Measurements from ENCODE around the gene TMPRSS7. TPM values are rescaled to one million over a fixed set of nuclear protein-coding genes. Genes with fewer than 3 reads are reported as not detected.

Gene TMPRSS7
- total RNA-seq, 1 donor from 2014 or later, result not detected

DNA sequence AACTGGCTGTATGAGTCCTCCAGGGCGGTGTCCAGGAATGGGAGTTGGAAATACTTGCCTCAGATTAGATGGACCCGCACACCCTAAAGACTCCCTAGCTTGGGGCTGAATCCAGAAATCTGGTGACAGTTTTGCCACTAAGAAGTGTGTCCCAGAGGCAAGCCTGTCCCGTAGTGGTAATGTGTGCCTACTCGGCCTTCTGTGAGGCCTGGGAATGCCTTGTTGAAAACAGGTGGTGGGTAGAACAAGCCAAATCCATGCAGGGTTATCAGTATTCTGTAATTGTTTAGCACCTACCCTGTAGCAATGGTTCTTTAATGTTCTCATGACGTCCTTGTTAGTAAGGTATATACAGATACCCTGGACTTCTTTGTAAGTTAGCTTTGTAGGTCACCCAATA is 53.2 kb downstream of the TMPRSS7 start:
- no peaks in the 10 kb centered on the region for H3K27me3 Mint-ChIP-seq
- DNase-seq, result no peak
- peak overlapping the region; percentile 93 for H3K4me3 Mint-ChIP-seq
- peaks cover 55% of the 10 kb centered on the region for H3K4me1 Mint-ChIP-seq
- intact Hi-C loops (cut with micrococcal nuclease), result loop anchor here (2.0 to 5.0 kb wide), 2 partner anchors 45 to 105 kb away; partner anchors contain the start of gene GCSAM
- H3K36me3 Mint-ChIP-seq (ENCODE audit: low read depth), result peaks cover 6% of the 10 kb centered on the region
- H3K9me3 Mint-ChIP-seq, result no peaks in the 10 kb centered on the region
- H3K27ac Mint-ChIP-seq, result peak overlapping the region; percentile 15

DNA sequence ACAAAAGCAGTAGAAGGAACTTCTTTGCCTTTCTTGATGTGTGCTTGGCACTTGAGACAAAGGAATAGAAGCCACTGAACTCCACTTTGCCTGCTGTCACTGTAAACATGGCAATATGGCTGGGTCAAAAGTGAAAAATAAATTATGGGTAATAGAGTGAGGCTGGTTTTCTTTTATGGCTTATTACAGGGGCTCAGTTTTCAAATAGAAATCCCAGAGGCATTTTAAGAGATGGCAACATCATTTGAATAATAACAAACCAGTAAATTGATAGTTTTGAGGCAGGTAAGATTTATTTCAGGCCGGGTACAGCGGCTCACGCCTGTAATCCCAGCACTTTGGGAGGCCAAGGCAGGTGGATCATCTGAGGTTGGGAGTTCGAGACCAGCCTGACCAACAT is 54.4 kb downstream of the TMPRSS7 start:
- no peak overlapping the region for H3K27ac Mint-ChIP-seq
- no peak for DNase-seq
- peaks cover 63% of the 10 kb centered on the region for H3K4me1 Mint-ChIP-seq
- H3K9me3 Mint-ChIP-seq, result no peaks in the 10 kb centered on the region
- no peak overlapping the region for H3K4me3 Mint-ChIP-seq
- peaks cover 11% of the 10 kb centered on the region for H3K36me3 Mint-ChIP-seq (ENCODE audit: low read depth)
- intact Hi-C loops (cut with micrococcal nuclease), result loop anchor here (5.0 kb wide), 1 partner anchor 107 kb away; no protein-coding TSS in a partner anchor
- H3K27me3 Mint-ChIP-seq, result no peaks in the 10 kb centered on the region

DNA sequence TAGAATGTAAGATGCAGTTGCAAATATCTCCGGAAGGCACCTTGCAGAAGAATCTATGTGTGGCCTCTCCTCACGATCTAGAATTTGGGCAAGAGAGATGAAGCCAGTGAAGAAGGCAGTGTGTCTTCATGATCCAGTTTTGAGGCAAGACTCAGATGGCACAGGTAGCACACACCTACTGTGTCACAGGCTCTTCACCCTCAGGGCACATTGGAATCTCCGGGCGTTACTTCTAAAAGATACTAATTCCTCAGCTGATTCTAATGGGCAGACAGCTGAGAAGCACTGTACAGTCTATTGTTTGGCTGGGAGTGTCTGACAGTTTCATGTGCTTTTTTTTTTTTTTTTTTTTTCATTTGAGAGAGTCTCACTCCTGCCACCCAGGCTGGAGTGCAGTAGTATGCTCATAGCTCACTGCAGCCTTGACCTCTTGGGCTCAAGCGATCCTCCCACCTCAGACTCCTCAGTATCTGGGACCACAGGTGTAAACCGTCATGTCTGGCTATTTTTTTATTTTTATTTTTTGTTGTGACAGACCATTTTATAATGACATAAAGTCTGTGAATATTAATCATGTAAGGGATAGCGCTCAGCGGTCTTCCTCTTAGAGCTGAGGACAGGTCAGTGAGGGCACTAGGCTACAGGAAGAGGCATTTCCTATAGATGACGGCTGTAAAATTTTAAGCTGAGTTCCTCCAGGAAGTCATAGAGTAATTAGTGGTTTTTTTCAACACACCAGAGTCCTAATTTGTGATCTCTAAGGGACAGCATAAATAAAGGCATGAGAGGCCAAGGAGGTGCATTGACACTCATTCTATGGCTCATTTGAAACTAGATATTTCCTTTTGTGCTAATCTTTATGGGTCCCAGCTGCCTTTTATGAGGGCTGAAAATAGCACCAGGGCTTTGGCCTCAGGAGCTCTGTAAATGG is 55.7 kb downstream of the TMPRSS7 start:
- H3K36me3 Mint-ChIP-seq (ENCODE audit: low read depth), result peaks cover 16% of the 10 kb centered on the region

DNA sequence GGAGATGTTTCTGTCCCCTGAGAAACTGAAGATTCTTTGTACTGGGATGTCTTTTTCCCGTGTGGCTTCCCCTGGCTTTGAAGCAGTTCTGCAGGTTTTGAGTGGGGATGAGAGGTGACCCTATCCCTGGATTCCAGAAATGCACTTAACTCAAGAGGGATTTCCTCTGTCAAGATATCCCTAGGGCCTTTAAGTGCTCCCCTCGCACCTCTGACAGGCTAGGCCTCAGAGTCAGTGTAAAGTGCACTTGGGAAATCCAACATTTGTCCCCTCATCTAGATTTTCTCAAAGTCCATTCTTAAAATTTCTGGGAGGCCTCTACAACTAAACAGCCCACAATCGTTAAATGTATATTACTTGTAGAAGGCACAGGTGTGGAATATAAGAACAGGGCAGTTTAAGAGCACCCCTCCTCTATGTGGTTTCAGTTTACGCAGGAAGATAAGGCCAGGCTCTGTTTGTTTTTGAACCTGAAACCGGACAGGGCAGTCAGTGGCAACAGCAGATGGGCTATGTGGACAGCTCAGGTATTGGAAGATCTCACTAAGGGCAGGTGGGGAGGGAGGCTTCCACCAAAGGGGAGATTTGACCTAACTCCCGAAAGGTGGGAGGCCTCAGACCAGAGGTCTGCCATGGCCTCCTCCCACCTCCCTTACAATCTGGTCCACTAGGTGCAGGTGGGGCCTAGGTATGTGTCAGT is 56.5 kb downstream of the TMPRSS7 start:
- intact Hi-C loops (cut with micrococcal nuclease), result no loop called here
- no peaks in the 10 kb centered on the region for H3K9me3 Mint-ChIP-seq
- no peak overlapping the region for H3K27ac Mint-ChIP-seq

More for the DNA sequence above, 55.7 kb downstream of the TMPRSS7 start:
- Mint-ChIP-seq H3K9me3 (no peaks in the 10 kb centered on the region), H3K27me3 (no peaks in the 10 kb centered on the region), H3K4me1 (peaks cover 59% of the 10 kb centered on the region), H3K27ac (peak overlapping the region; percentile 53), H3K4me3 (no peak overlapping the region)
- DNase-seq, result no peak
- intact Hi-C loops (cut with micrococcal nuclease), result loop anchor here (5.0 kb wide), 1 partner anchor 108 kb away; no protein-coding TSS in a partner anchor

DNA sequence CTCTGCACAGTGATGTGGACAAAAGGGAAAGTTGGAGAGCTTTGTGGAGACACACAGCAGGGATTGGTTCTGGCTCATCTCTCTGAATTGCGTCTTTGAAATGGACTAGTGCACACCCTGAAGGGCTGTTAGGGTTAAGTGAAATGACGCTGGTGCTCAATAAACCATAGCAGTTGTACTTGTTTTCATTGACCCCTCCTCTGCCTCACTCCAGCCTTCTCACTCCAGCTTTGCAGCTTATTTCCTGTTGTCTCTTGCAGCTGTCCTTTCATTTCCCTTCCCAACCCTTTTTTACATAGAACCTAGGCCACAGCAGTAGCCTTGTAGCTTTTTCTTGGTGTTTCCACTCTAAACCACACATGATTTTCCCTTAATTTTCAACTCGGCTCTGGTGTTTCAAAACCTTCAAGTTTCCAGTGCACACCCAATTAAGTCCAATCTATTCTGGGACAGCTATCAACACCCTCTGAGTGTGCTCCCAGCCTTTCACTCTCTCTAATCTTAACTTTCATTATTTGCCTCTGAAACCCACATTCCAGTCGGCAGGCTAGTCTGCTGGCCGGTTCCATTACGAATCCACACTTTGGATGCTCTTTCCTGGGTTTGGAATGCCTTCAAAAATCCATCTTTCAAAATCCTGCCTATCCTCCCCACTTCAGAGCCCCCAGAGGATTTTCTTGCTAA is 58.1 kb downstream of the TMPRSS7 start:
- no peaks in the 10 kb centered on the region for H3K27me3 Mint-ChIP-seq
- intact Hi-C loops (cut with micrococcal nuclease), result no loop called here
- H3K4me3 Mint-ChIP-seq, result peak overlapping the region; percentile 63
- peaks cover 29% of the 10 kb centered on the region for H3K36me3 Mint-ChIP-seq (ENCODE audit: low read depth)
- DNase-seq, result no peak
- H3K27ac Mint-ChIP-seq, result peak overlapping the region; percentile 12
- H3K9me3 Mint-ChIP-seq, result no peaks in the 10 kb centered on the region
- peaks cover 59% of the 10 kb centered on the region for H3K4me1 Mint-ChIP-seq

More for the DNA sequence above, 56.5 kb downstream of the TMPRSS7 start:
- H3K4me1 Mint-ChIP-seq, result peaks cover 62% of the 10 kb centered on the region
- DNase-seq, result no peak
- H3K36me3 Mint-ChIP-seq (ENCODE audit: low read depth), result peaks cover 23% of the 10 kb centered on the region
- no peaks in the 10 kb centered on the region for H3K27me3 Mint-ChIP-seq
- no peak overlapping the region for H3K4me3 Mint-ChIP-seq

DNA sequence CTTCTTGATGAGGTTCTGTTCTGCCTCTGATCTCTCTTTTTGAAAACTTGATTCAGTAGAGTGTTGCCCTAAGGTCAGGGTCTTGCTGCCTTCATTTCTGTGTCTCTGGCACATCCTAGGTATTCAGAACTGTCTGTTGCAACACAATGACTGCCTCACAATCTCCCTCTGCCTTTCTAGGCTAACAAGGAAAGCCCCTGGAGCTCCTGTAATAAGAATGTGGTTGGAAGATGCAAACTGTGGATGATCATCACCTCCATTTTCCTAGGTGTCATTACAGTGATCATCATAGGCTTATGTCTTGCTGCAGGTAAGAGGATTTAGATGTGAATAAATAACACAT is 58.6 kb downstream of the TMPRSS7 start:
- no peaks in the 10 kb centered on the region for H3K27me3 Mint-ChIP-seq
- peaks cover 59% of the 10 kb centered on the region for H3K4me1 Mint-ChIP-seq
- DNase-seq, result no peak
- peak overlapping the region; percentile 12 for H3K27ac Mint-ChIP-seq
- H3K9me3 Mint-ChIP-seq, result no peaks in the 10 kb centered on the region
- intact Hi-C loops (cut with micrococcal nuclease), result no loop called here
- peak overlapping the region; percentile 63 for H3K4me3 Mint-ChIP-seq
- H3K36me3 Mint-ChIP-seq (ENCODE audit: low read depth), result peaks cover 30% of the 10 kb centered on the region

DNA sequence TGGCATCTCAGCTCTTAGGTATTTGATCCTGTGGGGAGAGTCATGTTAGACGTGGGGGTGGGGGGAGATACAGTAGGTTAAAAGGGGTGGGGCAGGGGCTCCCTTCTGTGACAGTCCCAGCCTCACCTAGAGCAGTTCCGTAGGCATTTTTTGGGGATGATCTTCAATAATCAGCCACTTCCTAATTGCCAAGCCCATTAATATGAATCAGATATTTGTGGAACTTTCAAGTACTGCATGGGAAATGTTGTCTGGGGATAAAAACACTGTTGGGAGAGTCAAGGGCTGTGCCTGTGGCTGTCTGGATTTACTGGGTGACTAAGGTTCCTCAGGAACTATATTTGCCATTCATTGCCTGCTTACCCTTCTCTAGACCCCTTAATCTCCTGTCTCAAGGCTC is 61.2 kb downstream of the TMPRSS7 start:
- Mint-ChIP-seq H3K4me1 (peaks cover 42% of the 10 kb centered on the region), H3K9me3 (no peaks in the 10 kb centered on the region), H3K36me3 (ENCODE audit: low read depth) (peaks cover 31% of the 10 kb centered on the region), H3K4me3 (no peak overlapping the region), H3K27me3 (no peaks in the 10 kb centered on the region), H3K27ac (no peak overlapping the region)
- no peak for DNase-seq
- intact Hi-C loops (cut with micrococcal nuclease), result no loop called here

DNA sequence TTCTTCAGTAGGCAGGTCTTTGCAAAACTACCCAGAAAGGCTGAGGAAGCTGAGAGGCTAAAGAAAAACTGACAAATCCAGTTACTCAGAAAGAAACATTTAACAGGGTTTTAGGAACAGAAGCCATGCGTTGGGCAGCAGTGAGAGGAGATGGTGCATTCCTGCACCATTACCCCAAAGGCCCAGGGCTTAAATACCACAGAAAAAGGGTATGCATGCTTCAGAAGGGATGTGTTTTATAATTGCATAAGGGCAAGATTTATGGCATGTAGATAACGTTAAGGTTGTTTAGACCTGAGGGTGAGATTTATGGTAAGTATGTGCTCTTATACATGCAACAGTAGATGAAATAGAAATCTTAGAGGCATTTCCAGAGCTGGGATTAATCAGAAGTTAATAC is 61.6 kb downstream of the TMPRSS7 start:
- intact Hi-C loops (cut with micrococcal nuclease), result no loop called here
- Mint-ChIP-seq H3K27ac (no peak overlapping the region), H3K36me3 (ENCODE audit: low read depth) (peaks cover 31% of the 10 kb centered on the region), H3K4me1 (peaks cover 37% of the 10 kb centered on the region), H3K27me3 (no peaks in the 10 kb centered on the region), H3K9me3 (no peaks in the 10 kb centered on the region), H3K4me3 (no peak overlapping the region)
- DNase-seq, result no peak

DNA sequence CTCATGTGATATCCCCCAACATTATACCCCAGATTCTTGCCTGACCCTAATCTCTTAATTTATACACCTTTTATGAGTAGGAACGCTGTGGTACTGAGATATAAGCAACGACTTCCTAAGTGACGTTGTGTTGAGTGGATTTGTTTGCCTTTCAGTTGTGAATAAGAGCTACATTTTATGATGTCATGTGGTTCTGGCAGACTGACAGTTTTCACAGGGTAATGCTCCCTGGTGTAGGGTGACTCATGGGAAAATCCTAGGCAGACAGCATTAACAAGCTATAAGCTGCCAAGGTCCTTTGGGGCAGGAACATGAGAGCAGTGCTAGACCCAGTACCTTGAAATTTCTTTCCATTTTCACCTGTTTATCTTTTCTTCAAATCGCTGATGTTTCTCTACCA is 62.8 kb downstream of the TMPRSS7 start:
- no peak for DNase-seq
- Mint-ChIP-seq H3K36me3 (ENCODE audit: low read depth) (peaks cover 31% of the 10 kb centered on the region), H3K4me1 (peaks cover 39% of the 10 kb centered on the region), H3K4me3 (no peak overlapping the region), H3K27me3 (no peaks in the 10 kb centered on the region), H3K27ac (peak overlapping the region; percentile 72), H3K9me3 (no peaks in the 10 kb centered on the region)
- intact Hi-C loops (cut with micrococcal nuclease), result no loop called here

DNA sequence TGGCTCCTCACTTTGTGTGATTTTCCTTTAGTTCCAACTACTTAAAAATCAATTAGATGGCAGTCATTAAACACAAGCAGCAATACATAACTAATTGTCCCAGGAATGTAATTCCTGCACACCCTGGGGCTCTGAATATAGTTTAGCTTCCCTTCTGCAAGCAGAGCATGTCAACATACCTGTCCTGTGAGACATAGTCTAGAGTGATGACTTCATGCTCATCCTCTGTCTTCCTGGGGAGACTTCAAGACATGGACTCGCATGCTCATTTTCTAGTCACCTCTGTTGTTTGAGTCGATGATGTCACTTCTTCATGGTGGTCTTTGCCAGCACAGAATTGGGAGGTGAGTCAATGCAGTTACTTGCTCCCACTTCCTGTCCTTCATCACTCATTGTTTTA is 67.4 kb downstream of the TMPRSS7 start:
- Mint-ChIP-seq H3K36me3 (ENCODE audit: low read depth) (peaks cover 19% of the 10 kb centered on the region), H3K27ac (no peak overlapping the region), H3K4me1 (peaks cover 18% of the 10 kb centered on the region), H3K27me3 (no peaks in the 10 kb centered on the region), H3K4me3 (no peak overlapping the region), H3K9me3 (no peaks in the 10 kb centered on the region)
- intact Hi-C loops (cut with micrococcal nuclease), result no loop called here
- no peak for DNase-seq

DNA sequence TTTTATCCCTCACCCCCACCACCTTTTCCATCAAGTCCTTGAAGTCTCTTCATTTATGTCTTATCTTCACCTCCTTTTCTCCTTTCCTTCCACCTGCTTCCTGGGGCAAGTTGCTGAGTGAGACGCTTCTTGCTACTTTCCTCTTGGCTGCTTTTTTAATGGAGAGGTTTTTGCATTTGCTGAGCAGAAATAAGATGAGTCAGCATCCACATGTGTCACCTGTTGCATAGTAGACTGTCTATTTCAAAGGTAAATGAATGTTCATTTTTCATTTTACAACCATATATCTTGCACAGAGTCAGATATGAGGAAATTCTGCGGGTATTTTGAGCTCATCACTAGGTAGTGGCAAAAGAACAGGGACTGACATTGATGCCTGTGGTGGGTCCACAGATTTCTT is 70.2 kb downstream of the TMPRSS7 start:
- Mint-ChIP-seq H3K4me1 (peaks cover 10% of the 10 kb centered on the region), H3K4me3 (no peak overlapping the region), H3K27me3 (no peaks in the 10 kb centered on the region), H3K27ac (no peak overlapping the region), H3K36me3 (ENCODE audit: low read depth) (peaks cover 15% of the 10 kb centered on the region), H3K9me3 (no peaks in the 10 kb centered on the region)
- DNase-seq, result no peak
- intact Hi-C loops (cut with micrococcal nuclease), result no loop called here

DNA sequence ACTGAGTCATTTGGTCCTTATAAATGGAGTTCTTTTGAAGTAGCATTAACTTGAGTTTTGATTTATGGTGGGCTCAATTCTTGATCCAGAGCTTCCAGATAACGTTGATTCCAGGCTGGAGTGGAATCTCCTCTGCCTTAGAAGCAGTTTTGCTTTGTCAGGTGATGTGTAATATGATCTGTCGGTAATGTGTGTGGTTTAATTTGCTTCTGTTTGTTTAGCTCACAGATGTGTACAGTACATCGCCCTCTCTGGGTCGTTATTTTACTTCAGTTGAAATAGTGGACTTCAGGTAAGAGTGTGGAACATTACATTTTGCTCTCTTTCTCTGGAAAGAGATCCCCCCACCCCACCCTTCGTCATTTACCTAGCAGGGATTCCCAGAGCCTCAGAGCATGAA is 74.8 kb downstream of the TMPRSS7 start:
- intact Hi-C loops (cut with micrococcal nuclease), result no loop called here

DNA sequence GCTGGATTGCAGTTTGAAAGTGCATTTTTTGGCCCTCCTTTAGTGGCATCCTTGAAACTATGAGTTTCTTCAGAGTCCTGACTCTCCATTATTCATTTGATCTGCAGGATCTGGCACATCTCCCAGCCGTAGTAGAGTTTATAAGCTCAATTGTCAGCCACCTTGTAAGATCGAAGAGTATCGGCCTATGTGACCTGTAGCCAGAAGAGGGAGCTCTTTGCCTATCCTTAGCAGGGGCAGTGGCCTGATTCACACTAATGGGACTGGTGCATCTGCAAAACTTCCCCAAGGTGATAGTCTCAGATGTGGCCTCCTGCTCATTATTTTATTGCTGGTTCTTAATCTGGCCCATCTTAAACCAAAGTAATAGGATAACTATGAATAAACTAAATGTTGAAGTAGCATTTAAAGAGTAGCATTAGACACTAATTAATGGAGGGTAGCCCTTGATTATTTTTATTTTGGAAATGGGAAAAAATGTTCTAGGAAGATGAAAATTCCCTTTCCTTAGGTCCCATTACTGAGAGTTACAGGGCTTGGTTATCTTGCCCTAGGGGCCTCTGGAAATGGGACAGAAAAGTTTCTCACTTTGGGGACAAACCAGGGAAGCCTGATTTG is 77.4 kb downstream of the TMPRSS7 start:
- intact Hi-C loops (cut with micrococcal nuclease), result loop anchor here (2.0 to 5.0 kb wide), 4 partner anchors 21 to 420 kb away; partner anchors contain the start of gene GCSAM
- Mint-ChIP-seq H3K27me3 (no peaks in the 10 kb centered on the region), H3K4me3 (no peak overlapping the region), H3K36me3 (ENCODE audit: low read depth) (peaks cover 33% of the 10 kb centered on the region), H3K9me3 (no peaks in the 10 kb centered on the region), H3K4me1 (peaks cover 21% of the 10 kb centered on the region), H3K27ac (peak overlapping the region; percentile 6)
- peak; percentile 89 for DNase-seq

More for the DNA sequence above, 74.8 kb downstream of the TMPRSS7 start:
- Mint-ChIP-seq H3K4me3 (no peak overlapping the region), H3K27me3 (no peaks in the 10 kb centered on the region), H3K9me3 (no peaks in the 10 kb centered on the region), H3K36me3 (ENCODE audit: low read depth) (peaks cover 29% of the 10 kb centered on the region), H3K4me1 (peaks cover 19% of the 10 kb centered on the region), H3K27ac (no peak overlapping the region)
- no peak for DNase-seq
